ENCODE results near the gene PLPPR1. TPM values are rescaled to one million over a fixed set of nuclear protein-coding genes. Genes with fewer than 3 reads are reported as not detected.

PLPPR1 gene
- total RNA-seq, 4 donors from 2014 or later = not detected

- TF ChIP-seq CTCF (IDR thresholded peaks at IDR 0.05) = no peak
- ATAC-seq (ENCODE audit: low FRiP score) (no peak), DNase-seq (ENCODE audit: low spot score) (no peak)
These were observed 147.9 kb downstream of the PLPPR1 start for GRCh38 chr9:101176384-101176783.

- no peak for TF ChIP-seq CTCF (IDR thresholded peaks at IDR 0.05)
- no peak for DNase-seq (ENCODE audit: low spot score)
- ATAC-seq (ENCODE audit: low FRiP score) = no peak
These were observed 156.3 kb downstream of the PLPPR1 start for GRCh38 chr9:101184813-101185278.

- ATAC-seq (ENCODE audit: low FRiP score) (no peak), DNase-seq (ENCODE audit: low spot score) (no peak)
- no peak for TF ChIP-seq CTCF (IDR thresholded peaks at IDR 0.05)
These were observed 163.2 kb downstream of the PLPPR1 start for GRCh38 chr9:101191723-101192122.

GRCh38 chr9:101197026-101197425, 168.5 kb downstream of the PLPPR1 start:
- DNase-seq (ENCODE audit: low spot score) (no peak), ATAC-seq (ENCODE audit: low FRiP score) (no peak)
- TF ChIP-seq CTCF (IDR thresholded peaks at IDR 0.05) = no peak

- DNase-seq (ENCODE audit: low spot score) = no peak
- ATAC-seq (ENCODE audit: low FRiP score) = no peak
- TF ChIP-seq CTCF (IDR thresholded peaks at IDR 0.05) = no peak
These were observed 172.3 kb downstream of the PLPPR1 start for GRCh38 chr9:101200852-101201251.

GRCh38 chr9:101201630-101202029, 173.1 kb downstream of the PLPPR1 start:
- TF ChIP-seq CTCF (IDR thresholded peaks at IDR 0.05) = no peak
- DNase-seq (ENCODE audit: low spot score) (no peak), ATAC-seq (ENCODE audit: low FRiP score) (no peak)

GRCh38 chr9:101209670-101210069, 181.1 kb downstream of the PLPPR1 start:
- ATAC-seq (ENCODE audit: low FRiP score) = no peak
- DNase-seq (ENCODE audit: low spot score) = no peak
- TF ChIP-seq CTCF (IDR thresholded peaks at IDR 0.05) = no peak
